HG03457 (cell line): ENCODE data around the gene ARPP21.

Experiments
- ATAC-seq: cut with Tn5 transposase; IDR thresholded peaks from one replicate; pipeline ENCODE4 v1.9.1; 2021; ENCODE audit warnings: moderate number of reproducible peaks; ENCODE audit not compliant: unreplicated experiment

ARPP21 gene

DNA sequence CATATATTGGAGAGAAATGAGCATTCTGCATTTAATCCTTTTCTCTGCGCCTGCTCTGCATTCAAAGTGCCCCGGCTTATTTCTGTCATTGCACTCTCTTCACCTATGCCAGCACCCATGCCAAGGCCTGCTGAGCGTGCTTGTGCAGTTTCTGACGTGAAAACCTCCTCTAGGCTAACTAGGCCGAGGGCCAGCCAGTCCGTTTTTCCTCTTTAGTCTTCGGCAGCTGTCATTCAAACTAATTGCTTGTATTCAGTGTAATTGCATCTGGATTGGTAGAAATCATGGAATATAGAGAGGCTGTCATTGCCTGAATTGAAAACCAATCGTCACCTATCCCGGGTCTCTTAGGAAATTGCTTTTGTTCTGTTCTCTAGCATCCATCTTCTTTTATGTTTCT is 94.0 kb downstream of the ARPP21 start:
- ATAC-seq, result no peak

DNA sequence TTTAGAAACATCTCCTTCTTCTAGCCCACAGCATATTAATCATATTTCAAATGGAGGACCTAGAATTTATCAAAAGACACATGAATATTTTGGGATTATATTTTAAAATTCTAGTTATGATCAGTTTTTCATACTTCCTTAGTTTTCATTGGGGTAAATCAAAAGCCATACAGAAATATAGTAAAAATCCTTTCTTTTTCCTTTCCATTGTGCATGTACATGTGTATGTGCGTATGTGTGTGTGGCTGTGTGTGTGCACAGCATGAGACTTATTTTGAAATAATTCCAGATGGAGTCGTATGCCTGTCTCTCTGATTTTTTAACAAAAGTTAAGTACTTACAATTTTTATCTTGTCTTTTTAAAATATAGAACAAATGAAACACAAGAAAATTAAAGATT is 94.5 kb downstream of the ARPP21 start:
- no peak for ATAC-seq

DNA sequence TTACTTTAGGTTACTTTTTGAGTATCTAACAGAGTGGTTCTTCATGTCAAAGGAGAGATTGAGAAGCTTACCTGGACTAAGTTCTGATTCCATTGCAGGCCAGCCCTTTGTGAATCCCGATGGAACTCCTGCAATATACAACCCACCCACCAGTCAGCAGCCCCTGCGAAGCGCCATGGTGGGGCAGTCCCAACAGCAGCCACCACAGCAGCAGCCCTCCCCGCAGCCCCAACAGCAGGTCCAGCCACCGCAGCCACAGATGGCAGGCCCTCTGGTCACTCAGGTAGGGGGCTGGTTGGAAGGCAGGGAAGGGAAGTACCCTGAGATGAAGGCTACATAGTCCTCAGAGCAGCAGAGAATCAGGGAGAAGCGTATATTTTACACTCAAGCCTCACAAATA is 97.8 kb downstream of the ARPP21 start:
- no peak for ATAC-seq

DNA sequence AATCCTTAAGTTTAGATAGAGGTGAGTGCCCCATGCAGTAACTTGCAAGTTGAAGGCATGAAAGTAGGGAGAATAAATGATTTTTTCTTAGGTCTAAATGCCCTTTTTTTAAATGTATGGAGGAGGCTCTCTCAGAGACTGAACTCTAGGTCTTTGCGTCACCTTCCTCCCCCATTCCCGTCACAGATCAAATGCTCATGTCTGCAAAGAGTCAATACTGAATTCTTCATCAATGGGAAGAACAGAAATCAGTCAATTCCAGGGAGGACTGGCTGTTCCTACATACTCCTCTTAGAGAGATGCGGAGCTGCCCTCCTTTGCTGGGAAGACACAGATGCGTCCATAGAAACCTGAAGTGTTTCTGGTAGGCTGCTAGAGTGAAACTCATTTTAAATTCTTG is 98.2 kb downstream of the ARPP21 start:
- ATAC-seq, result no peak

DNA sequence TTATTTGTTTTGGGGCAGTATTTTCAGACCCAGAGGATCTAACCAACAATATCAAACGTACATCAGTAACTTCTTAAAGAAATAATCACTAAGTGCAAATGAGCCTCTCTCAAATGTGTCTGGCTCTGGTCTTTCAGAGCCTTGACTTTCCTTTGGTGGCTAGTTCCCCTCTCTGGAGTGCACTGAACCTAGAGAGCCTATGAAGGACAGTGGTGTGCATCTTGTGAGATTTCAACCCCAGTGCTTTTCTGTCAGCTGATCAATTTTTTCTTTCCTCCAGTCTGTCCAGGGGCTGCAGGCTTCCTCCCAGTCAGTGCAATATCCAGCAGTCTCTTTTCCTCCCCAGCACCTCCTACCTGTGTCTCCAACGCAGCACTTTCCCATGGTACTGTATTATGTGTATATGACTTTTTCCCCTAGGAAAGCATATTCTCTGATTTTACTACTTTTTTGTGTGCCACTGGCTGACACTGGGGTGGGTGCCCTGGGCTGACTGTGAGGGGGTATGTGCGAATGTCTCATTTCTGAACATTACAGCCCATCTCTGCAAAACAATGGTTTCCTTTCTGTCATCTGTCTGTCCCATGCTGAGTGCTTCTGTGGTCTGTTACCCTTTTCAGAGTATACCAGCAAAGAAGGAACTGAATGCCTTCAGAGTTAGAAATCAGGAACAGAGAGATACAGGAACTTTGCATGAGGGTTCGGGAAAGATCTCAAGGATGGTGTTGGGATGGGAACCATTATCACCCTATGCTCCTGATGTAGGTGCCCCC is 98.8 kb downstream of the ARPP21 start:
- ATAC-seq, result no peak

DNA sequence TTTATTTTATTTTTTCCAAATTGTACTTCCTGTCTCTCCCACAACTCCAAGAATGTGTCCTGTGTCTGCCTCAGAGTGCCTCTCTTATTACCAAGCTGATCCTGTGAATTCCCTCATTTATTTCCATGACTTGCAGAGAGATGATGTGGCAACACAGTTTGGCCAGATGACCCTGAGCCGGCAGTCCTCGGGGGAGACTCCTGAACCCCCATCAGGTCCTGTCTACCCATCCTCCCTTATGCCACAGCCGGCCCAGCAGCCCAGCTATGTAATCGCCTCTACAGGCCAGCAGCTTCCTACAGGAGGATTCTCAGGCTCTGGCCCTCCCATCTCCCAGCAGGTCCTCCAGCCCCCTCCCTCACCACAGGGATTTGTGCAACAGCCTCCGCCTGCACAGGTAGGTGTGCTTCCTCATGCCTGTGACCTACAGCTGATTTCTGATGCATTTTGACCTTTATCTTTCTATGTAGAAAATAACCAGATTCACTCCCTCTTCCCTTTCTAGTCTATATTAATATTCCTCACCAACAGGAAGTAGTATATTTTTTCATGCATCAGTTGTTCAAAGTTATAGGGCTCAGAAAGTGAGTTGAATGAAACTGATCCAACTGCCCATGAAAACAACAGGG is 100.0 kb downstream of the ARPP21 start:
- ATAC-seq, result no peak

DNA sequence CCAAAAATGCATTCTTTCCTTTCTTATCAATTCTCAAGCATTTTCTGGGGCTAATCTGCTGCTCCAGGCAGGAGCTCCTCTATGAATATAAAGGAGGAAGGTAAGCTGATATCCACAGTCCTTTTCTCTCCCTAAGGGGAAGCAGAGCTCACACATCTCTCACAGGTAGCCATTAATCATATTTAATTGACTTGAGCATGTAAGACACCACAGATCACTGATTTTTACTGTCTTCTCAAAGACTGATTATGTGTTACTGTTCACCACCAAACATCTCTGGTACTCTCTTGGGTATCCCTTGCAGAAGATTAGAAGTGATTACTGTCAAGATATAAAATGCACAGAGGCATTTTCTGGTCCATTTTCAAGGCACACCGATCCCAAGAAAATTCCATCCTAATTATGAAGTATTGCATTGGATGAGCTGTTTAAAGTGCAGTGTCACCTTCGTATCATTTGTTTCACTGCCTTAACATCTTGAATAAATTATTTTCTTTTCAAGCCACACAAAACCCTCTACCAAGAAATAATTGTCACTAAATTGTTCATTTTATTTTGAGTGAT is 100.7 kb downstream of the ARPP21 start:
- ATAC-seq, result no peak

DNA sequence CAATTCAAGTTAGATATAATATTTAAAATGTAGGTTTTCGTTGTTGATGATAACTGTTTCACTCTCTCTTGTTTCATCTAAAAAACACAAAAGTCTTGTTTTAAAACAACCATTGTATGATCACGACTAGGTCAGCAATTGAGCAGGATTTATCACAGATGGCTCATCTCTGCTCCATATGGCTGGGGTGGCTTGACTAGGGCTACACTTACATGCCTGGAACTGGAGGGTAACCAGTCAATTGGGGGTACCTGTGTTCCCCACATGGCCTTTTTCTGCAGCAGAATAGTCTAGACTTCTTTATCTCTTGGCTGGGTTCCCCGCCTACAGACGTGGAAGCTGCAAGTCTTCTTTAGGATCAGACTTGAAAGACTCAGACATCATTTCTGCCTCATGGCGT is 103.9 kb downstream of the ARPP21 start:
- no peak for ATAC-seq

DNA sequence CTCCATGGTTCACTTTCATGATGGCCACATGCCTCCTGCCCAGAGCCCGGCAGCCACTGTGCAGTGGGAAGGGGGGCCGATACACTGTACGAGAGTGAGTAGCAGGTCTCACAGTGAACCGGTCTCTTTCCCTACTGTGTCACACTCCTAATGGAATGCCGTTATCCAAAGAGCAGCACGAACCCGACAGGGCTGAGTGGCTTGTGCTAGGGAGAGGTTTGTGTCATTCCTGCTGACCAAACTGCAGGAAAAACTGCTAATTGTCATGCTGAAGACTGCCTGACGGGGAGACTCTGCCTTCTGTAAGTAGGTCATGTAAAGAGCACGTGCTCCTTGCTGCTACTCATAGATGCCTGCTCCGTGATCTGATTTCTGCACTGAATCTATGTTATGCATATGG is 105.1 kb downstream of the ARPP21 start:
- no peak for ATAC-seq

DNA sequence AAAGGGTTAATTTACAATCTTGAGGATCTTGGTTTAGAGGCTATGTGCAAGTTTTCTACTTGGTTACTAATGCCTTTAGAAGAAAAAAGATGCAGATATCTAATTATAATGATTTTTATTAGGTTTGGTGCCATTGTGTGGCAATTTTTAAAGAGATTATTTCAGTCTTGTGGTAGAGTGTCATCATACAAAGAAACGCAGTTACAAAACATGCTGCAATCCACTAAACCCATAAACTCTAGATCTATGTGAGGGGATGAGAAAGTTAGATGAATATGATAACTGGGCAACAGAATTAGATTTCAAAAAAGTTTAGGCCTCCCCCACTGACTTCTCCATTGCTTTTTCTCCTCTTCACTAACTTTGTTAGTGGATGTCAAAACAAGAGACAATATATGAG is 106.0 kb downstream of the ARPP21 start:
- no peak for ATAC-seq

DNA sequence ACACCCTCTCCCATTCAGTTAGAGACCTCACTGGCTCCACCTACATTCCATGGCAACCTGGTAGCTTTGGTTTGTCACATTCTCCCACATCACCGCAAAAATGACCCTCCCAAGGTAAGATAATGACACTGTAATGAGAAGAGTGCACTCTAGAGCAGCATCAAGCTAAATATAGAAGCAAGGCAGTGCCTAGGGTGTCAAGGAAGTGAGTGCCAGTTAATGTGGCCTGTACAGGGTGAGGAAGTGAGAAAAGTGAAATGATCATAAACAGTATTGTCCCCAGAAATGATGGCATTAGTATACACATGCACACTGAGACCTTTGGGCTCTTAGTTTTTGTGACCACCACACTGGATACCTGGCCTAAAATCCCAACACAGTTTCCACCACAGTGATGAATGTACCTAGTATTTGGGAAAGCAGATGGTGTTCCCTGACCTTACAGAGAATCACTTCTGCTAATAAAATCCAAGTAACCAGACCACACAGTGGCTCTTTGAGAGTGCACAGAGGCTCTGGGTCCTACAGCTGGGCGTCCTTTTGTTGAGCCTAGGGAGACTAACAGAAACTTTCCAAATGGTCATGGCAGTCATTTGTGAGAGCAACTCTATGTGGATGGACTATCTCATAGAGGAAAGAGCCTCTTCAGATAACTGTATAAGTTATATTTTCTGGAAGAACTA is 106.6 kb downstream of the ARPP21 start:
- no peak for ATAC-seq

DNA sequence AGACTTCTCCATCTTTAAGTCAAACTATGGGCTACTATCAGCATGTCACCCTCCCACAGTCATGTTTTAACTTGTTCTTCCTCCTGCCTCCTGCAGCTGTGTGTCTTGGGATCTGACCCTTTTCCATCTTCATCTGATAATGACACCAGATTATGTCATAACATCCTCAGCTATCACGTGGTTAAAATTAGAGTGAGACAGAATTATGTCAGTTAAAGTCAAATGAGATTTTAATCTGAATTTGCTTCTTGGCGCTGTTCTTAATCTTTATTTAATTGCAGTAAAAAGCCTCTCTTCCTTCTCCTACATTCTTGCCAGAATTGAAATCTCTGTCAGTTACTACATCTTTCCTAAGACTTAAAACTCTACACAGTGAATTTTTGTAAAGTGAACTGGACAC is 107.2 kb downstream of the ARPP21 start:
- ATAC-seq, result no peak

DNA sequence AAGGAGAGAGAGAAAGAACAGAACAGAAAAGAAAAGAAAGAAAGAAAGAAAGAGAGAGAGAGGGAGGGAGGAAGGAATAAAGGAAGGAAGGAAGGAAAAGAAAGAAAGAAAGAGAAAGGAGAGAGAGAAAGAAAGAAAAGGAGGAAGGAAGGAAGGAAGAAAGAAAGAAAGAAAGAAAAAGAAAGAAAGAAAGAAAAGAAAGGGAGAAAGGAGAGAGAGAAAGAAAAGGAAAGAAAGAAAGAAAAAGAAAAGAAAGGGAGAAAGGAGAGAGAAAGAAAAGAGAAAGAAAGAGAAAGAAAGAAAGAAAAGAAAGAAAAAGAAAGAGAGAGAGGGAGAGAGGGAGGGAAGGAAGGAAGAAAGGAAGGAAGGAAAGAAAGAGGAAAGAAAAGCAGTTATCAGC is 108.8 kb downstream of the ARPP21 start:
- no peak for ATAC-seq

DNA sequence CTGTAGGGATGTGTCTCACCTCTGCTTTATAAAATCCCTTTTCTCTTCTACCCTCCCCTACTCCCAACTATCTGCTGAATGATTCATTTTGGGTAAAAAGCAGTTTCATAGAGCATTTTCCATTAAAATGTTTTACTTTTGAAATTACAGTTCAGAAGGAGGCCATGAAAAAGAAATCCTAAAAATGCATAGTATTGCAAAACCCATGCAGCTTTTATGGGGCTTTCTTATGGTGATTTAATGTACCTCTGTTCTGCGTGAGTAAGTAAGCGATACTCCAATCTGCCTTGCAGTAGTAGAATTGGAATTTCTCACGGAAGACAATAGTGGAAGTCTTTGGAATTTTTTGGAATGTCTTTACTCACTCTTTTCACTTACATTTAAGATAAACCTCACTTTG is 111.9 kb downstream of the ARPP21 start:
- ATAC-seq, result no peak

DNA sequence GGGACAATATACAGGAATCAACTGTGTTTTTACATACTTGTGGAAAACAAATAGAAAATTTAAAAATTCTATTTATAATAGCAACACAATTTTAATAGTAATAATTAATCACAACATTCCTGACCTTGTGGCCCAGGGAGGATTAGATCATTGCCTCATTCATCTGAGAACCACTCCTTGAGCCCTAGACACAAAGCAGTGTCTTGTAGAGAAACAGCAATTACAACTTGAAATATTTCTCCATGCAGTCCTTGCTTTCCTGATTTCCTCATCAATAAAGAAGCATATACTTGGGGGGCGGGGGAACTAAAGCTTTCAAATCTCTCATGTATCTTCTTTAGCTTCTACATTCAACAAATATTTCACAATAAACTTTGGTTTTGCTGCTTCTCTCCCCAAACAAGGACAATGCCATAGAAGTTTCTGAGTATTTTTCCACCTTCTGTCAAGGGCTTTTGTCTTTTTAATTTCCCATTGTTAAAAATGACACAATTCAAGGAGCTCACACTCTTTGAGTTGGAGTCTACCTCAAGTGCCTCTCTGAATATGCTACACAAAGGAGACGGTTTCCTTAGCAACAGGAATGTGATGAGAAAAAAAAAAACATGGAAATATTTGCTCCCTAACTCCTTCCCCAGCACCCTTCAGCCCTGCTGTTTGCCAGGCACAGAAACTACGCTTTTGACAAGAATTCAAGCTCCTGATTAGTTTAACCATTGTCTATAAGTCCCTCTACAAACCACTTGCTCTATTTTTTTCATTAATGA is 118.8 kb downstream of the ARPP21 start:
- ATAC-seq, result no peak

DNA sequence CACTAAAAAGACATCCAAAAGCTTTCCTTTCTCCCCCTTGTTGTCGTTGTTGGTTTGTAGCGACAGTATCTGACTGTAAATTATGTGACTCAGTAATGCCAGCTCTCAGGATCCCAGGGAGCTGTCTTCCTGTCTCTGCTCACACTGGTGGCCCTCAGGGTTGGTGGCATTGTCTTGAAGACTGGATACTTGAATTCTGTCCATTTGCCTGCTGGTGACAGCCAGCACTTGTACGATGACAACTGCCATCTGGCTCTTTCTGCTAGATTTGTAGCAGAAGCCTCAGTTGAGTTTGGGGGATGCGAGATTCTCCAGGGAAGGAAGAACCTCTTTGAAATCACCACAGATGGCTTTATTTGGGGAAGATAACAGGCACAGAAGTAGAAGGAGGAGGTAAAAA is 120.8 kb downstream of the ARPP21 start:
- ATAC-seq, result no peak

DNA sequence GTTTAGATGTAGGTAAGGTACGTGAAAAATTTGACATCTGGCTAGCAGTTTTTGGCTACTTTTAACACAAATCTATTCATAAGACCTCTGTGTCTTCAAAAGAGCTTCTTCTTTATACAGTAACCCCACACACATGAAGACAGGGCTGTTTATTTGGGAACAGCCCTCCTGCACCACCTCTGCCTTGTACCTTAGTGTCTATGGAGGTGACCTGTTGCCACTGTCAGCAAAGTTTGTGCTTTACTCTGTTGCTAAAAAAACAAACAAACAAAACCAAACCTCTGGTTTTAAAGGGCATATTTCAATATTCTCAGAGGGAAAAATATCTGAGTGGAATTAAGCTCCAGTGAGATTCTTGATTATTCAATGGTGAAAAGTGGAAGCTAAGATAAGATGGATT is 122.0 kb downstream of the ARPP21 start:
- no peak for ATAC-seq

DNA sequence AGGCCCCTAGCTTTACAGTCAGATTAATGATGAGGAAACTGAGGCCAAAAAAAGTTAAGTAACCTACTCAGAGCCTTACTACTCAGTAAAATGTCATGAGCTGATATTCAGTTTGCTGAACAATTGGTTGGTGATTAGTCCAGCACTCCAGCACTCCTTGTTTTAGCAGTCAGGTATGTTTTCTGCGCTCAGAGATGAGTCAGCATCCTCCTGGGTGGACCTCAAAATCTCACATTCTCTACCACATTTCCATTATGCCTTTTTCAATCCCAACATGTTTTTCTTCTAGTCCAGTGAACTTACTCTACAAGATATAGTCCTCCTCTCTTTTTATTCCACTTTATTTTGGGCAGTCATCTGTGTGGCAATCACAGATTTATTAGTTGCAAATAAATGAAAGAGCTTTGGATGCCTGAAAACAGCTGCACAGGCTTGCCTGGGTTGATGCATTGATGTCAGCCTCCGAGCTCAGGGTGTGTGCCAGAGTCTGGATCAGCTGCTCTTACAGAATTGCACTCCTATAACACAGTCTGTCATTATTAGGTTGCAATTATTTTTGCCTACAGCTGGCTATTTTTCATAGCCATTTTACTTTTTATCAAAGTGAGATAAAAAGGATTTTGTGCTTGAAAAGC is 133.2 kb downstream of the ARPP21 start:
- ATAC-seq, result no peak

DNA sequence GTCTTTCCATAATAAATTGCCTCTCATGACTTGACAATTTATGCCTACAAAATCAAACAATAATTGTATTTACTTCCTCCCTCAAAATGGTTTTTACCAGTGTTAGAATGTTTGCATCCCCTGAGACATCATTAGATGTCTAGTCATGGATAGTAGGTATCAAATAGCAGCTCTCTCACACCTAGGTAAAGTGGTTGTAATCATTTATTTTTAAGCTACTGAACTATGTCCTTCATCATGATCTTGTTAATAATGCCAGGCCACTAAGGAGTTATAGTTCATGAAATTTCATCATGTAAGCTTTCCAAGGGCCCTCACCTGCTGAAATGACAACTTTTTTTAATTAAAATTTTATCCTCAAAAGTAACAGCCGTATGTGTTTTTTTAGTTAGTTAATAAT is 134.1 kb downstream of the ARPP21 start:
- no peak for ATAC-seq

DNA sequence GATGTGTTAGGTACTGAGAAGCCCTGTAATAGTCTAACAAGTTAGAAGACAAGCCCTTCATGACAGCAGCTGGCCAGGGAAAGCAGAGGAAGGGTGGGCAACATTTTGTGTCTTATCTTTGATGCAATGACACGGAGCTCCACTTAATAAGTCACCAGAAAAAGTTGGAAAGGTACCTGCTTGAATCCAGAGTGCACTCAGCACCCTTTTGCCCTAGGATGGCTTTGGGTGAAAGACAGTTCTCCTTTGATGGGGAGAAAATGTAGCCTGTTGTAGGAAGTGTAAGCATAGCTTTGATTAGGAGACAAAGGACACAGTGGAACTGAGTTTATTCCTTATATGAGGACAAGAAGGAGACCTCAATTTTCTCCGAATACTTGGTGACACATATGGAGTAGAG is 137.0 kb downstream of the ARPP21 start:
- ATAC-seq, result no peak

DNA sequence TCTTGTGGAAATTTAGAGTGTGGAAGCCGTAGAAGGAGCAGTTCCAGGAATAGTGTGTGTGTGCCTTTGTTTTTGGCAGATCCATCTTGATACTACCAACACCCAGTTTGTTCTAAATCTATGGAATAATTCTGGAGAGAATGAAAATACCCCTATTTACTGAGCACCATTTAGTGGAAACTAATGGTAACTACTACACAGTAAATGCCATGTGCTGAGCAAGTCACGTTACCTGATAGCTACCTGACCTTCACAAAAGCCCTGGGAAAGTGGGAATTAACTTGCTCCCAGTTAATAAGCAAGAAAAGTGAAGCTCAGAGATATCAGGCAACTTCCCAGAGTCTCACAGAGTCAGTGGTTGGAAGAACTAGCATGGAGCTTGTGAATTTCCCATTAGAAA is 137.7 kb downstream of the ARPP21 start:
- no peak for ATAC-seq
